GM21717 (cell line): ENCODE results near the gene DUSP2.
"Not testable (repeated sequence)": the region's sequence is repeated elsewhere in the genome, so short reads cannot be mapped to it uniquely, and the experiment has no call there.

Experiments used
- ATAC-seq: cut with Tn5 transposase; IDR thresholded peaks from one replicate; pipeline ENCODE4 v1.9.1; 2021; ENCODE audit warnings: mild to moderate bottlenecking, moderate library complexity; ENCODE audit not compliant: unreplicated experiment

DUSP2 gene

DNA sequence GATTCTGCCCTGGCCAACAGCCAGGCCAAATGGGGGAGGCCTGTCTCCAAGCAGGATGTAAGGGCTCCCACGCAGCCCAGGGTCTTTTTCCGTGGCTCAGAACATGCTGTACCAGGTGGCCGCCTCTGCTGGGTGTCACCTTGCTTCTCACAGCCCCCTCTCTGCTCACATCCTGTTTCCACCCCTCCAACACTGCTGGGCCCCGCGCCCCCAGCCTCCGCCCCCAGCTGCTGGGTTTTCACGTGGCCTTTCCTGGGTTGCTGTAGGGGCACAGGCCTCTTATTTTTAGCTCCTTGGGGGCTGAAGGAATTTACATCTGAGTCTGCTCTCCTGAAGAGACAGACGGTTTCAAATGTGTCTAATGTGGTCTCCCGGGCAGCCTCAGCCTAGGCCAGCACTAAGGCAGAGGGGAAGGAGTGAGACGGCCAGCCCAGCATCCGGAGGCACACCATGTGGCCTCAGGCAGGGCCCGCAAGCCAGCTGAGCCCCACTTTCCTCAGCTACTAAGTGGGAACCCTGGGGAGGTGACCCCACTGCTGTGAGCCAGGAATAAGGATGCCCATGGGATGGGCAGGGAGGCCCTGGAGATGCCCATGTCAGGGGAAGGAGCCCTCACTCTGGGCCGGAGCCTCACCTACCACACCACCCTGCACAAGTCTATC lies 18.7 kb upstream of the DUSP2 start:
- peak; percentile 50 for ATAC-seq

GRCh38 chr2:96163415-96163767 lies 18.2 kb upstream of the DUSP2 start:
- ATAC-seq, result peak; percentile 2

DNA sequence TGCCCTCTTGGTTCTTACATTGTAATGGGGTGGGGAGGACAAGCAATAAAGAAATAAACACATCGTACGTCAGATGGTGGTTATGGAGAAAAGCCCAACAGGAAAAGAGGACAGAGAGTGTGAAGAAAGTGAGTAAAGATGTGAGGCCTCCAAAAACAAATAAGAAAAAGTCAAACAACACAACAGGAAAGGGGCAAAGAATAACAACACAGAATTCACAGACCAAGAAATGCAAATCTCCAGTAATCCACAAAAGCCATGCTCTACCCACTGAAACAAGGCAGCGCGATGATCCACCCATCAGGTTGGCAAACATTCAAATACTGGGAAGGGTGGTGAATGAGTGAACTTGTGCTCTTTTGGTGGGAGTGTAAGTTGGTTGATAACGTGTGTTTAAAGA lies 16.7 kb upstream of the DUSP2 start:
- ATAC-seq, result no peak

- not testable (repeated sequence) for ATAC-seq
These were observed 15.1 kb upstream of the DUSP2 start for GRCh38 chr2:96160366-96160765.

DNA sequence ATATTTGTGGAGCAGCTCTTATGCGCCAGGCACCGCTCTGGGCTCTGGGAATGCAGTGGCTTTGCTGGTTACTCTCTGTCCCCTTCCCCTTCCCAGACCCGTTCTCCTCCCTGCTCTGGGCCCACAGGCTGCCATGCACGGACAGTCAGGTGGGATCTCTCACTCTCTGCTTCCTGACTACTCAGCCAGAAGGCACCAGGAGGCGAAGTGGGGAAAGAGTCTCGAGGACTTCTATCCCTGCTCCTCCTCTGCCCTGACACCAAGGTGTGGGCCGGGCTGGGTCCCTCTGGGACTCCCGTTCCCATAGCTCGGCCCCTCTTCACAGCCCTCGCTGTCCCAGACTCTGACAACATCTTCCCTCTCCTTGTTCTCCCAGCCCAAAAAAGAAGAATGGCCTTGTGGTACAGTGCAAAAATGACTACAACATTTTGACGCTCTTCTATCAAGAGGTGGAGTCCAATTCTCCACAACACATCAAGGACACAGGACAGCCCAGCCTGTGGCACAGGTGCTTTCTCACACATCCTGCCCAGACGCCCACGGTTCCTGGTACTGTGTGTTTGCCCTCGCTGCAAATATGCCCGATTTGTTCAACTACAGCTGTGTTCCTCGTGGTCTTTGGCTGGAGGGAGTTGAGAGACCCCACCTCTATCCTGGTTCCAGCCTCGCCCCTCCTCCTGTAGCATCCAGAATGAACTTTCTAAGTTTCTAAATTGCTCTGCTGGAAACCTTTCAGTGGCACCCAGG lies 14.0 kb upstream of the DUSP2 start:
- ATAC-seq, result no peak

DNA sequence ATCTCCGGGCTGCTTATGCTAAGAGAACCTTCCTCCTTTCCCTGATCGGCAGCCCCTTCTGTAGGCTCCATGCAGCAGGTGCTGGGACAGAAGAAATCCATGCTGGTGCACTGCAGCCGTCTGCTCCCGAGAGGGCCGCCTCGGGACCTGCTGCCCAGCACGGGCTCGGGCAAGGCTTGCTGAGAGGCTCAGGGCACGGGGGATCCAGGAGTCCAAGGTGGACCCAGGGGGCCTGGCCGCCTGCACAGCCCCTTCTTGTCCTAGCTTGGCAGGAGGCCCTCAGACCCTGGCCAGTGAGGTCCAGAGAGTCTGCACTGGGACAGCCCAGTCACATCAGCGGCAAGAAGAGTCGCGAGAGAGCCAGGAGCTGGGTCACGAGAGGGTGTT lies 13.3 kb upstream of the DUSP2 start:
- no peak for ATAC-seq

GRCh38 chr2:96157649-96158553 lies 12.7 kb upstream of the DUSP2 start:
- ATAC-seq, result peak; percentile 55

DNA sequence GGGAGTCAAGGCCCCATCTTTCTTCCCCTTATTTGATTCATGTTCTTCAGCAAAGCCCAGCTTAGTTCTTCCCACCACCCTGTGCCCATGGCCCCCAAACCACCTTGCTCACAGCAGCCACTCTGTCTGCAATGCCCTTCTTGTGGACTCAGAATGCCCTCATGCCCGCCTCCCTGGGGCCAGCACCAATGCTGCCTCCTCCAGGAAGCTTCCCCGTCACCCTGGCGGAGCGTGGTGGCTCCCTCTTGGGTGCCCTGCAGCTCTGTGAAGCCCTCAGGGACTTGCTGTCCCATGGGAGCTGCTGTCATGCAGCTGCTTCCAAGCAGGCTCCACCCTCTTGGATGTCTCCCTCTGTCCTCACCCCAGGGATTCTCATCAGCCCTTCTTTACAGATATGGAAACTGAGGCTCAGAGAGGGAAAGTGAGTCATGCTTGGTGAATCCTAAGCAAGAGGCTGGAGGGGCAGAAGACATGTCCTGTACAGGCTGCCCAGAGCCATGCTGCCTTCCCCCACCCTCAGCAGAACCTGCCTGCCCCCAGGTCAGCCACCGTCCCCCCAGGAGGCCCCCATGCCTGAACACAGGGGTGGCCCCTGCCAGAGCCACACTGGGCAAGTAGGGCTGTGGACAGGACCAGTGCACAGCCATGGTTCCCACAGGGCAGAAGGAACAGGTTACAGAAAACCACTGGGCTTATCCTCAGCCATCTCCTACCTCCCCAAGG lies 11.8 kb upstream of the DUSP2 start:
- ATAC-seq, result peak; percentile 23

DNA sequence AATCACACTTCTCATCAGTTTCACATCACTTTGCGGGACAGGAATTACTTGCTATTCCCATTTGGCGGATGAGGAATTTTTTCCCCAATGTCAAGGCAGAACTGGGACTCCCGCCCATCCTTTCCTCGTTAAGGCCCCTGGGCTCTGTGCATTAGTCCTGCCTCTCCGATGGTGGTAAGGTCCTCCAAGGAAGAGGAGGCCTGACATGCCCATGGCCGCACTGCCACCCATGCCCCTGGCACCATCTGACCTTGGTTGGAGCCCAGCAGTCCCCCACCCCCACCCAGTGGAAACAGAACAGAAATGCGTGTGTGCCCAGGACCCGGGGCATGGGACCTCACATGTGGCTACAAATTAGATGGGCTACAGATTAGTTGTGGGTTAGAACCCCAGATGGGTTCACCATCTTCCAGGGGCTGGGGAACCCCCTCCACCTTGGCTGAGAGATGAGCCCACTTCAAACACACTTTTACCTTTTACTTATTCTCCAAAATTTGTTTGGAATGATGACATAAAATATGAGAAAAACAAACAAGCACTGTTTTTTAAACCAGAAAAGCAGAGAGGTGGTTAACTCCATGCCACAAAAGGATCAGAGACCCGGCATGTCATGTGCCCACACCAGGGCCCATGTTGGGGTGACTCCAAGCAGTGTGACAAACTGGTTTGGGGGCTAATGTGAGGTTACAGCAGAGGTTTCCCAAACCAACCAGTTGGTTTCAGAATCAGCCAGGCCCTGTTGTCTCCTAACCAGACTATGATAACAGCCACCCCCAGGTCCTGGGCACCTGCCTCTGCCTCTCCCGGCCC lies 11.0 kb upstream of the DUSP2 start:
- ATAC-seq, result no peak

GRCh38 chr2:96154506-96155380 lies 9.5 kb upstream of the DUSP2 start:
- no peak for ATAC-seq

DNA sequence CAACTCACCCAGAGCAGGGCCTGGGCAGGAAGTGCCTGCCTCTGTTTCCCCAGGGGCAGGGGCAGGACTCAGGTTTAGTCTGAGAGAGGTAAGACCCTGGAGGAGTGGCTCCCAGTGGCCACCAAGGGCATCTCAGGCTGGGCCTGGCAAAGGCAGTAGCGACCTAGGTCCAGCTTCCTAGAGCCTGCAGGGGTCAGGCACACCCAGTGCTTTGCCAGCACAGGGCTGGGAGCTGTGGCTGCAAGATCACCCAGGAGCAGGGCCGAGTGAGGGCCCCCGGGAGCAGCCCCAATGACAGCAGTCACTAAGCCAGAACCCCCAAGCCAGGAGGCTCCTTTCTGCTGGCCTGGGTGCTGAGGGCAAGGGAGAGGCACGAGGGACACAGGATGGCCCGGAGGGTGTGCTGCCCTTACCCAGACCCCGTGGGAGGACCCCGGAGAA lies 8.8 kb upstream of the DUSP2 start:
- ATAC-seq, result no peak

- ATAC-seq, result no peak
These were observed 8.1 kb upstream of the DUSP2 start for GRCh38 chr2:96153291-96153713.

DNA sequence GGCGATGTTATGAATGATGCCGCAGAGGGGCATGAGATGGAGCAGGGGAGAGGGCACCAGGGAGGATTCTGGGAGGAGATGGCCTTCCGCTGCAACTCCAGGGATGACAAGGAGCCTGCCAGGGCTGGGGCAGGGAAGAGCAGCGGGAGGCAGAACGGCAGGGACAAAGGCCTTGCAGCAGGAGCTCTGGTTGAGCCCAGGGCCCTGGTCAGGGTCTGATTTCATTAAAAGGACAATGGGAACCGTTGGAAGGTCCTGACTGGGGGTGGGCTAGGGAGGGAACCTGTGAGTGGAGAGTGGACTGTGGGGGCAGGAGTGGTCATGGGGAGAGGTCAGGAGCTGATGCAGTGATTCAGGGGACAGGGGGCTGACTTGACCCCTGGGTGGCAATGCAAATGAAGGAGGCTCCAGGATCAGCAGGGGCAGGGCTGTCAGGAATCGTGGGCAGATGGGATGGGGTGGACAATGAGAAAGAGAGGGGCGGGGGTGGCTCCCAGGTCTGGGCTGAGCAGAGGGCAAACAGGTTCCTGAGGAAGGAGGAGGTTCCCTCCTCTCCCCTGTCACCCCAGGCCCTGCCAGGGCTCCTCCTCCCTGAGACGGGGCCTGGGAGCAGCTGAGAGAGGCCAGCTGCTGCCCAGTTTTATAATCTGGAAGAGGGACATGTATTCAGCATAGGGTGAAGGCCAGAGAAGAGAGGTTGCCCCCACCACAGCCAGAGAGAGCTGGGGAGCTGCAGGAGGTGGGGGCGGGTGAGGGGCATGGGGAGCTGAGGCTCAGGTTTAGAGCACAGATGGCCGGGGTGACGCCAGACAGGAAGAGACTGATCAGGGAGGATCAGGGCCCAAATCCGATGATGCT lies 7.3 kb upstream of the DUSP2 start:
- ATAC-seq, result no peak

- ATAC-seq, result no peak
These were observed 6.5 kb upstream of the DUSP2 start for GRCh38 chr2:96151595-96152303.

GRCh38 chr2:96150791-96151594 lies 5.8 kb upstream of the DUSP2 start:
- no peak for ATAC-seq

- no peak for ATAC-seq
These were observed 4.9 kb upstream of the DUSP2 start for GRCh38 chr2:96150007-96150640.
